Stomach (tissue), 9 donors: Measurements from ENCODE around the gene RCAN1. TPM values are rescaled to one million over a fixed set of nuclear protein-coding genes. Genes with fewer than 3 reads are reported as not detected.
A peak's percentile ranks its signal among the peaks of the same experiment; 100 is the strongest.

Experiments
- DNase-seq, 2 donors: peaks; one replicate each; pipeline versions ENCODE4 v3.0.0 to v3.0.0-alpha.2; 2013 to 2019
- H3K27ac ChIP-seq, 5 donors: fragments of 200-600 bp in 4 of 5; sonication (generic) in 4 of 5; one replicate each; pipeline ENCODE4 v1.5.1; 2013 to 2019; ENCODE audit warnings: mild to moderate bottlenecking in 1 of 5, moderate library complexity in 1 of 5
- H3K27me3 ChIP-seq, 3 donors: fragments of 200-600 bp; sonication (generic); one replicate each; pipeline ENCODE4 v1.5.1; 2017 to 2019; ENCODE audit warnings: mixed run types in 1 of 3
- H3K36me3 ChIP-seq, 4 donors: fragments of 200-600 bp; sonication (generic); 1 replicate in 3 of 4; 2 replicates in 1 of 4; pipeline ENCODE4 v1.5.1; 2016 to 2019
- H3K4me1 ChIP-seq, 4 donors: fragments of 200-600 bp; sonication (generic); one replicate each; pipeline ENCODE4 v1.5.1; 2016 to 2019
- H3K4me3 ChIP-seq, 4 donors: fragments of 200-600 bp; sonication (generic) in 3 of 4; one replicate each; pipeline ENCODE4 v1.5.1; 2016 to 2019; ENCODE audit warnings: mild to moderate bottlenecking in 1 of 4
- H3K9me3 ChIP-seq, 4 donors: fragments of 200-600 bp; sonication (generic); one replicate each; pipeline ENCODE4 v1.5.1; 2016 to 2019
- CTCF ChIP-seq, 7 experiments: fragments of 450-650 bp in 4 of 7; fragments of 200-600 bp in 3 of 7; sonication (generic) in 3 of 7; IDR thresholded peaks; one replicate each; pipeline ENCODE4 v1.5.1; 2016 to 2019; ENCODE audit warnings: antibody characterized with exemption in 7 of 7, control low read depth in 2 of 7, mild to moderate bottlenecking in 1 of 7
- EP300 ChIP-seq: sonication (generic); formaldehyde crosslinking; IDR thresholded peaks from one replicate; pipeline ENCODE4 v1.6.1; 2017; ENCODE audit warnings: antibody characterized with exemption
- POLR2A ChIP-seq, 4 donors: fragments of 450-650 bp; IDR thresholded peaks; one replicate each; pipeline ENCODE4 v1.6.1; 2016; ENCODE audit warnings: antibody characterized with exemption in 4 of 4, control low read depth in 2 of 4, mild to moderate bottlenecking in 1 of 4, moderate library complexity in 1 of 4
- POLR2AphosphoS5 ChIP-seq, 3 donors: sonication (generic); formaldehyde crosslinking; IDR thresholded peaks; one replicate each; pipeline ENCODE4 v1.6.1; 2016; ENCODE audit warnings: antibody characterized with exemption in 3 of 3
- WGBS, 5 donors: extraction: QIAGEN DNeasy Blood & Tissue Kit in 3 of 5; methylation state at CpG; one replicate each; pipeline versions ENCODE4 v1.1.5 to v1.1.7; 2013 to 2018; 5-methylcytosine and 5-hydroxymethylcytosine counted together
- intact Hi-C: fragments of 100-400 bp; cut with DNase I; formaldehyde crosslinking; loops from one replicate; pipeline ENCODE4 v1.15.1; 2023; ENCODE audit warnings: low total_unique reads
- polyA plus RNA-seq, 3 donors: library from polyadenylated mRNA; stranded (reverse); fragments of 200-250 nt; gene quantifications; one replicate each; pipeline ENCODE4 v1.2.3, GENCODE V29; 2013
- total RNA-seq, 5 donors: library from RNA; depleted of rRNA; stranded (reverse); fragments of >200 nt; gene quantifications; one replicate each; pipeline versions ENCODE4 v1.1.0 to v1.2.3, GENCODE V29; 2014 to 2016
- donor health status: healthy with polysubstance abuse.
- donor health status: Bipolar disorder and iron deficiency.
- donor health status: healthy.

The RCAN1 gene
- total and polyA plus RNA-seq, 8 donors = 15.6 to 85.7 (median 31.5) TPM

DNA sequence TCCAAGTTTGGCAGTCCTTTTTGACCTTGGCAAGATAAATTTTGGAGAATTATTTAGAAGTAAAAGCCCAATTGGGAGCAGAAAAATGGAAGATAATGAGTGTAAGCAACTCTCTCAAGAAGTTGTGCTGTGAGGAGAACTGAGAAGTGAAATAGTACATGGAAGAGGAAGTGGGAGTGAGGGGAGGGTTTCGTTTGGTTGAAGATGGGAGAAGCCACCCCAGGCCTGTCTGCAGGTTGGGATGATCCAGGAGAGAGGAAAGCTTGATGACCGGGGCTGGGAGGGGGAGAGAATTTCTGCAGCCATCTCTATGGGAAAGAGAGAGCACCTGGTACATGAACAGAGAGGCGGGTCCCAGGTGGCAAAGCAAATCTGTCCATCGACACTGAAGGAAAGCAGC lies 8.6 kb upstream of the RCAN1 start:
- Histone ChIP-seq H3K36me3 (no peaks in the 10 kb centered on the region), H3K4me1 (no peaks in the 10 kb centered on the region), H3K27me3 (peaks cover 0 to 21% (median 0%) of the 10 kb centered on the region in 3 donors), H3K27ac (no peak overlapping the region), H3K4me3 (no peak overlapping the region), H3K9me3 (no peaks in the 10 kb centered on the region)
- TF ChIP-seq POLR2A (IDR thresholded peaks at IDR 0.05) (no peak), CTCF (IDR thresholded peaks at IDR 0.05) (no peak), POLR2AphosphoS5 (IDR thresholded peaks at IDR 0.05) (no peak)
- DNase-seq = no peak
- 75 to 85% (median 81%) methylated on average over 4 of the region's 4 CpGs for WGBS, 5 donors
- intact Hi-C loops = no loop called here

GRCh38 chr21:34621434-34622350 lies 6.8 kb upstream of the RCAN1 start:
- intact Hi-C loops = no loop called here
- peaks cover 0 to 21% (median 0%) of the 10 kb centered on the region in 3 donors for H3K27me3 ChIP-seq
- 77 to 86% (median 82%) methylated on average over 4 of the region's 4 CpGs for WGBS, 5 donors
- TF ChIP-seq POLR2A (IDR thresholded peaks at IDR 0.05) = no peak
- TF ChIP-seq POLR2AphosphoS5 (IDR thresholded peaks at IDR 0.05) = no peak
- TF ChIP-seq CTCF (IDR thresholded peaks at IDR 0.05) = no peak
- TF ChIP-seq EP300 = no peak
- no peaks in the 10 kb centered on the region for H3K9me3 ChIP-seq
- DNase-seq = no peak
- no peaks in the 10 kb centered on the region for H3K36me3 ChIP-seq
- no peak overlapping the region for H3K4me3 ChIP-seq
- no peaks in the 10 kb centered on the region for H3K4me1 ChIP-seq
- H3K27ac ChIP-seq = no peak overlapping the region

- Histone ChIP-seq H3K36me3 (no peaks in the 10 kb centered on the region), H3K4me1 (peaks cover 4 to 6% (median 5%) of the 10 kb centered on the region in 4 donors), H3K4me3 (no peak overlapping the region), H3K27me3 (peaks cover 0 to 17% (median 0%) of the 10 kb centered on the region in 3 donors), H3K27ac (no peak overlapping the region), H3K9me3 (no peaks in the 10 kb centered on the region)
- TF ChIP-seq CTCF (IDR thresholded peaks at IDR 0.05) (no peak), POLR2A (IDR thresholded peaks at IDR 0.05) (no peak), POLR2AphosphoS5 (IDR thresholded peaks at IDR 0.05) (no peak), EP300 (no peak)
- intact Hi-C loops = no loop called here
- 79 to 89% (median 82%) methylated on average over 8 of the region's 8 CpGs for WGBS, 5 donors
- DNase-seq = no peak
Measured at GRCh38 chr21:34619841-34620665, 5.1 kb upstream of the RCAN1 start.

DNA sequence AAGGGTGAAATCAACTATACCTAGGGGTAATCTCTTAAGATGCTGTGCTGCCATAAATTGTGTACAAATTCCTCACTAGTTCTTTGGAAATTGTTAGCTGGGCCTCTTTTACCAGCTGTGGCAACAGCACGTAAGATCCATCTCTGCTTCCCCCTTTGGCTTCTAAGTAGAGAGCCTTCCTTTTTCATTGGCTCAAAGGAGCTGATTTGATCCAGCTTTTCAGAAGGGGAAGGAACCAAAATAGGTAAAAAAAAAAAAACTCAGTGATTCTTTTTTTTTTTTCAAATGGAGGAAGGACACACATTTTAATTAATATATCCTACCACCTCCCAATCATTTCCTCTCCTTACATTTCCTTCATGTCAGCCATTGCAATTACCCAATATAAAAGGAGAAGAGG lies 4.0 kb upstream of the RCAN1 start:
- WGBS, 5 donors = 67 to 93% (median 79%) methylated on average over 1 of the region's 1 CpG
- DNase-seq = no peak
- no peak overlapping the region for H3K4me3 ChIP-seq
- TF ChIP-seq CTCF (IDR thresholded peaks at IDR 0.05) = no peak
- TF ChIP-seq POLR2AphosphoS5 (IDR thresholded peaks at IDR 0.05) = no peak
- peak overlapping the region in 1 of 5 donors; percentile 10 for H3K27ac ChIP-seq
- intact Hi-C loops = no loop called here
- no peaks in the 10 kb centered on the region for H3K36me3 ChIP-seq
- peaks cover 0 to 17% (median 0%) of the 10 kb centered on the region in 3 donors for H3K27me3 ChIP-seq
- no peaks in the 10 kb centered on the region for H3K9me3 ChIP-seq
- H3K4me1 ChIP-seq = peaks cover 5 to 10% (median 7%) of the 10 kb centered on the region in 4 donors
